ENCODE data around the gene PPP1R16B. TPM values are rescaled to one million over a fixed set of nuclear protein-coding genes. Genes with fewer than 3 reads are reported as not detected.
A peak's percentile ranks its signal among the peaks of the same experiment; 100 is the strongest.

PPP1R16B gene
- total RNA-seq, 2 experiments from 2014 or later: 111 to 114 TPM

GRCh38 chr20:38840053-38840893 lies 34.8 kb downstream of the PPP1R16B start:
- ChIA-PET CTCF (interaction anchor here (0.8 to 2.8 kb wide), 5 partner anchors 33 to 114 kb away, joined by 3 to 13 read pairs (median 3); partner anchors contain the start of genes ACTR5 and PPP1R16B), POLR2A (interaction anchor here (0.6 to 2.2 kb wide), 8 partner anchors 9 to 35 kb away, joined by 3 to 9 read pairs (median 4); partner anchors contain the start of gene PPP1R16B)
- Mint-ChIP-seq H3K36me3 (peaks cover 50% of the 10 kb centered on the region), H3K4me1 (ENCODE audit: low read depth) (peaks cover 74% of the 10 kb centered on the region), H3K4me3 (peak overlapping the region; percentile 33), H3K27ac (peak overlapping the region; percentile 90), H3K27me3 (no peaks in the 10 kb centered on the region), H3K9me3 (no peaks in the 10 kb centered on the region)
- intact Hi-C loops (cut with micrococcal nuclease): no loop called here
- peak; percentile 68 for DNase-seq

GRCh38 chr20:38840894-38841470 lies 35.5 kb downstream of the PPP1R16B start:
- CTCF ChIA-PET: interaction anchor here (0.8 to 2.8 kb wide), 5 partner anchors 33 to 115 kb away, joined by 3 to 13 read pairs (median 3); partner anchors contain the start of genes ACTR5 and PPP1R16B
- Mint-ChIP-seq H3K9me3 (no peaks in the 10 kb centered on the region), H3K4me3 (peak overlapping the region; percentile 33), H3K4me1 (ENCODE audit: low read depth) (peaks cover 79% of the 10 kb centered on the region), H3K27me3 (no peaks in the 10 kb centered on the region), H3K27ac (peak overlapping the region; percentile 90), H3K36me3 (peaks cover 55% of the 10 kb centered on the region)
- DNase-seq: no peak
- intact Hi-C loops (cut with micrococcal nuclease): no loop called here
- POLR2A ChIA-PET: interaction anchor here (1.2 to 2.2 kb wide), 5 partner anchors 9 to 36 kb away, joined by 3 to 9 read pairs (median 4); partner anchors contain the start of gene PPP1R16B

GRCh38 chr20:38841570-38841969 lies 36.1 kb downstream of the PPP1R16B start:
- intact Hi-C loops (cut with micrococcal nuclease): no loop called here
- peaks cover 81% of the 10 kb centered on the region for H3K4me1 Mint-ChIP-seq (ENCODE audit: low read depth)
- peak overlapping the region; percentile 90 for H3K27ac Mint-ChIP-seq
- no peaks in the 10 kb centered on the region for H3K9me3 Mint-ChIP-seq
- peaks cover 56% of the 10 kb centered on the region for H3K36me3 Mint-ChIP-seq
- POLR2A ChIA-PET: interaction anchor here (0.5 to 2.6 kb wide), 6 partner anchors 7 to 36 kb away, joined by 4 to 33 read pairs (median 14); partner anchors contain the start of gene PPP1R16B
- H3K4me3 Mint-ChIP-seq: peak overlapping the region; percentile 59
- no peaks in the 10 kb centered on the region for H3K27me3 Mint-ChIP-seq
- DNase-seq: no peak
- CTCF ChIA-PET: interaction anchor here (0.6 to 4.1 kb wide), 6 partner anchors 19 to 115 kb away, joined by 3 to 17 read pairs (median 10); no protein-coding TSS in a partner anchor

- POLR2A ChIA-PET: interaction anchor here (0.5 to 2.6 kb wide), 6 partner anchors 8 to 407 kb away, joined by 3 to 33 read pairs (median 12); partner anchors contain the start of genes PPP1R16B and SNHG17
- peak overlapping the region; percentile 59 for H3K4me3 Mint-ChIP-seq
- intact Hi-C loops (cut with micrococcal nuclease): loop anchor here (1.0 to 2.0 kb wide), 6 partner anchors 9 to 177 kb away; partner anchors contain the start of gene PPP1R16B
- H3K9me3 Mint-ChIP-seq: no peaks in the 10 kb centered on the region
- peaks cover 55% of the 10 kb centered on the region for H3K36me3 Mint-ChIP-seq
- CTCF ChIA-PET: interaction anchor here (0.6 to 4.1 kb wide), 6 partner anchors 11 to 51 kb away, joined by 3 to 17 read pairs (median 6); no protein-coding TSS in a partner anchor
- peak overlapping the region; percentile 90 for H3K27ac Mint-ChIP-seq
- H3K4me1 Mint-ChIP-seq (ENCODE audit: low read depth): peaks cover 82% of the 10 kb centered on the region
- no peak for DNase-seq
- H3K27me3 Mint-ChIP-seq: no peaks in the 10 kb centered on the region
These were observed 36.5 kb downstream of the PPP1R16B start for GRCh38 chr20:38842026-38842425.

- H3K27me3 Mint-ChIP-seq: no peaks in the 10 kb centered on the region
- peaks cover 86% of the 10 kb centered on the region for H3K4me1 Mint-ChIP-seq (ENCODE audit: low read depth)
- CTCF ChIA-PET: interaction anchor here (0.6 to 4.1 kb wide), 9 partner anchors 11 to 51 kb away, joined by 3 to 17 read pairs (median 4); partner anchors contain the start of gene PPP1R16B
- no peaks in the 10 kb centered on the region for H3K9me3 Mint-ChIP-seq
- intact Hi-C loops (cut with micrococcal nuclease): loop anchor here (1.0 to 2.0 kb wide), 6 partner anchors 9 to 177 kb away; partner anchors contain the start of gene PPP1R16B
- H3K36me3 Mint-ChIP-seq: peaks cover 58% of the 10 kb centered on the region
- peak overlapping the region; percentile 71 for H3K4me3 Mint-ChIP-seq
- POLR2A ChIA-PET: interaction anchor here (0.7 to 2.6 kb wide), 7 partner anchors 8 to 407 kb away, joined by 3 to 33 read pairs (median 5); partner anchors contain the start of genes PPP1R16B and SNHG17
- H3K27ac Mint-ChIP-seq: peak overlapping the region; percentile 90
- peak; percentile 88 for DNase-seq
These were observed 37.1 kb downstream of the PPP1R16B start for GRCh38 chr20:38842558-38842981.

GRCh38 chr20:38843346-38843745 lies 37.8 kb downstream of the PPP1R16B start:
- CTCF ChIA-PET: interaction anchor here (0.6 to 4.1 kb wide), 9 partner anchors 10 to 52 kb away, joined by 3 to 17 read pairs (median 4); partner anchors contain the start of gene PPP1R16B
- no peaks in the 10 kb centered on the region for H3K27me3 Mint-ChIP-seq
- POLR2A ChIA-PET: interaction anchor here (1.0 to 2.6 kb wide), 6 partner anchors 9 to 38 kb away, joined by 4 to 33 read pairs (median 12); partner anchors contain the start of gene PPP1R16B
- peak; percentile 70 for DNase-seq
- peak overlapping the region; percentile 90 for H3K27ac Mint-ChIP-seq
- H3K4me3 Mint-ChIP-seq: peak overlapping the region; percentile 71
- peaks cover 84% of the 10 kb centered on the region for H3K4me1 Mint-ChIP-seq (ENCODE audit: low read depth)
- intact Hi-C loops (cut with micrococcal nuclease): loop anchor here (1.0 to 2.0 kb wide), 2 partner anchors 15 to 20 kb away; no protein-coding TSS in a partner anchor
- peaks cover 54% of the 10 kb centered on the region for H3K36me3 Mint-ChIP-seq
- no peaks in the 10 kb centered on the region for H3K9me3 Mint-ChIP-seq

GRCh38 chr20:38844963-38845362 lies 39.5 kb downstream of the PPP1R16B start:
- CTCF ChIA-PET: interaction anchor here (1.2 to 4.1 kb wide), 2 partner anchors 15 to 27 kb away, joined by 4 to 17 read pairs; no protein-coding TSS in a partner anchor
- POLR2A ChIA-PET: interaction anchor here (0.9 to 1.2 kb wide), 2 partner anchors 11 to 28 kb away, joined by 4 to 5 read pairs; no protein-coding TSS in a partner anchor
- Mint-ChIP-seq H3K9me3 (no peaks in the 10 kb centered on the region), H3K4me3 (peak overlapping the region; percentile 68), H3K4me1 (ENCODE audit: low read depth) (peaks cover 84% of the 10 kb centered on the region), H3K27me3 (no peaks in the 10 kb centered on the region), H3K36me3 (peaks cover 49% of the 10 kb centered on the region), H3K27ac (peak overlapping the region; percentile 90)
- peak; percentile 50 for DNase-seq
- intact Hi-C loops (cut with micrococcal nuclease): no loop called here

- Mint-ChIP-seq H3K9me3 (no peaks in the 10 kb centered on the region), H3K4me1 (ENCODE audit: low read depth) (peaks cover 74% of the 10 kb centered on the region), H3K27ac (peak overlapping the region; percentile 76), H3K4me3 (no peak overlapping the region), H3K27me3 (no peaks in the 10 kb centered on the region), H3K36me3 (peaks cover 51% of the 10 kb centered on the region)
- POLR2A ChIA-PET: no interaction called here
- intact Hi-C loops (cut with micrococcal nuclease): no loop called here
- DNase-seq: no peak
- CTCF ChIA-PET: no interaction called here
These were observed 42.3 kb downstream of the PPP1R16B start for GRCh38 chr20:38847840-38848239.

GRCh38 chr20:38853759-38854158 lies 48.3 kb downstream of the PPP1R16B start:
- intact Hi-C loops (cut with micrococcal nuclease): no loop called here
- Mint-ChIP-seq H3K27me3 (no peaks in the 10 kb centered on the region), H3K4me1 (ENCODE audit: low read depth) (peaks cover 80% of the 10 kb centered on the region), H3K36me3 (peaks cover 42% of the 10 kb centered on the region), H3K27ac (peak overlapping the region; percentile 63), H3K4me3 (no peak overlapping the region), H3K9me3 (no peaks in the 10 kb centered on the region)
- ChIA-PET POLR2A (interaction anchor here (1.0 to 3.2 kb wide), 2 partner anchors 14 to 19 kb away, joined by 4 to 9 read pairs; no protein-coding TSS in a partner anchor), CTCF (interaction anchor here (0.6 to 1.3 kb wide), 2 partner anchors 11 to 18 kb away, joined by 3 read pairs; no protein-coding TSS in a partner anchor)
- DNase-seq: no peak

- intact Hi-C loops (cut with micrococcal nuclease): no loop called here
- ChIA-PET POLR2A (interaction anchor here (0.8 to 3.2 kb wide), 2 partner anchors 18 to 20 kb away, joined by 3 to 9 read pairs; no protein-coding TSS in a partner anchor), CTCF (no interaction called here)
- Mint-ChIP-seq H3K9me3 (no peaks in the 10 kb centered on the region), H3K4me3 (no peak overlapping the region), H3K4me1 (ENCODE audit: low read depth) (peaks cover 80% of the 10 kb centered on the region), H3K36me3 (peaks cover 41% of the 10 kb centered on the region), H3K27ac (peak overlapping the region; percentile 55), H3K27me3 (no peaks in the 10 kb centered on the region)
- no peak for DNase-seq
These were observed 49.2 kb downstream of the PPP1R16B start for GRCh38 chr20:38854654-38855066.

GRCh38 chr20:38855356-38855755 lies 49.9 kb downstream of the PPP1R16B start:
- Mint-ChIP-seq H3K27ac (peak overlapping the region; percentile 55), H3K4me3 (no peak overlapping the region), H3K36me3 (peaks cover 38% of the 10 kb centered on the region), H3K27me3 (no peaks in the 10 kb centered on the region), H3K4me1 (ENCODE audit: low read depth) (peaks cover 78% of the 10 kb centered on the region), H3K9me3 (no peaks in the 10 kb centered on the region)
- no peak for DNase-seq
- ChIA-PET POLR2A (interaction anchor here (0.8 to 3.2 kb wide), 2 partner anchors 18 to 21 kb away, joined by 3 to 9 read pairs; no protein-coding TSS in a partner anchor), CTCF (no interaction called here)
- intact Hi-C loops (cut with micrococcal nuclease): no loop called here

All from activated CD4-positive, alpha-beta memory T cell treated with anti-CD3 and anti-CD28 coated beads for 36 hours (primary cell).